Measurements from ENCODE around the gene UPK2. TPM values are rescaled to one million over a fixed set of nuclear protein-coding genes. Genes with fewer than 3 reads are reported as not detected.
"Not testable (repeated sequence)": the region's sequence is repeated elsewhere in the genome, so short reads cannot be mapped to it uniquely, and the experiment has no call there.

Gene UPK2
- total and polyA plus RNA-seq, 10 donors, result 0.09 to 0.13 TPM; not detected in 8

GRCh38 chr11:118975771-118976709 lies 19.9 kb downstream of the UPK2 start:
- H3K4me1 ChIP-seq, result peaks cover 0 to 16% (median 4%) of the 10 kb centered on the region in 6 donors
- H3K9me3 ChIP-seq, result no peaks in the 10 kb centered on the region
- no peaks in the 10 kb centered on the region for H3K36me3 ChIP-seq
- no peak for TF ChIP-seq CTCF (IDR thresholded peaks at IDR 0.05 in 8 of 11, conservative IDR thresholded peaks at IDR 0.05 in 3 of 11)
- no peak for TF ChIP-seq POLR2A (IDR thresholded peaks at IDR 0.05)
- no peak for TF ChIP-seq POLR2AphosphoS5 (IDR thresholded peaks at IDR 0.05)
- intact Hi-C loops (cut with DNase I; ENCODE audit: low total_unique reads), result no loop called here
- DNase-seq, result no peak
- H3K4me3 ChIP-seq, result no peak overlapping the region
- H3K27me3 ChIP-seq (replicated peaks in 1 of 7), result peaks cover 0 to 36% (median 6%) of the 10 kb centered on the region in 7 donors
- H3K27ac ChIP-seq, result no peak overlapping the region
- WGBS, 5 donors, result 84 to 90% (median 86%) methylated on average over 15 of the region's 15 CpGs

- intact Hi-C loops (cut with DNase I; ENCODE audit: low total_unique reads), result no loop called here
These were observed 23.3 kb downstream of the UPK2 start for GRCh38 chr11:118979434-118979833.

GRCh38 chr11:118980191-118980881 lies 24.2 kb downstream of the UPK2 start:
- DNase-seq, result peak; percentile 43
- Histone ChIP-seq H3K4me1 (peaks cover 0 to 16% (median 4%) of the 10 kb centered on the region in 6 donors), H3K4me3 (peak overlapping the region in 3 of 8 donors; percentile 6 to 41 (median 19)), H3K9me3 (no peaks in the 10 kb centered on the region), H3K27ac (no peak overlapping the region), H3K36me3 (no peaks in the 10 kb centered on the region), H3K27me3 (replicated peaks in 1 of 7) (peaks cover 0 to 17% (median 0%) of the 10 kb centered on the region in 7 donors)
- intact Hi-C loops (cut with DNase I; ENCODE audit: low total_unique reads), result no loop called here
- 34 to 47% (median 39%) methylated on average over 21 of the region's 21 CpGs for WGBS, 5 donors
- no peak for TF ChIP-seq POLR2A (IDR thresholded peaks at IDR 0.05)
- TF ChIP-seq POLR2AphosphoS5 (IDR thresholded peaks at IDR 0.05), result peak in 1 of 3 donors; percentile 23

More at GRCh38 chr11:118979434-118979833, 23.3 kb downstream of the UPK2 start:
- Histone ChIP-seq H3K36me3 (no peaks in the 10 kb centered on the region), H3K27me3 (replicated peaks in 1 of 7) (peaks cover 0 to 23% (median 0%) of the 10 kb centered on the region in 7 donors), H3K4me1 (peaks cover 0 to 16% (median 4%) of the 10 kb centered on the region in 6 donors), H3K9me3 (no peaks in the 10 kb centered on the region), H3K27ac (no peak overlapping the region), H3K4me3 (no peak overlapping the region)
- TF ChIP-seq POLR2AphosphoS5 (IDR thresholded peaks at IDR 0.05) (no peak), CTCF (IDR thresholded peaks at IDR 0.05 in 8 of 11, conservative IDR thresholded peaks at IDR 0.05 in 3 of 11) (no peak), POLR2A (IDR thresholded peaks at IDR 0.05) (no peak)
- peak; percentile 5 for DNase-seq
- WGBS, 5 donors, result 24 to 38% (median 32%) methylated on average over 5 to 9 of the region's 9 CpGs

GRCh38 chr11:118984337-118984736 lies 28.2 kb downstream of the UPK2 start:
- intact Hi-C loops (cut with DNase I; ENCODE audit: low total_unique reads); H3K27ac ChIP-seq; H3K9me3 ChIP-seq; H3K4me3 ChIP-seq; DNase-seq; H3K27me3 ChIP-seq (replicated peaks in 1 of 7); H3K36me3 ChIP-seq: not testable (repeated sequence)
- H3K4me1 ChIP-seq, result peaks cover 0 to 15% (median 4%) of the 10 kb centered on the region in 6 donors
- 65 to 79% (median 77%) methylated on average over 8 of the region's 8 CpGs for WGBS, 5 donors
